K562 (cell line): ENCODE measurements around the gene SSH3. TPM values are rescaled to one million over a fixed set of nuclear protein-coding genes. Genes with fewer than 3 reads are reported as not detected.

Experiments
- BCL6 ChIP-seq: fragments of 250-450 bp; sonication (Bioruptor Pico); IDR thresholded peaks from 2 replicates; pipeline ENCODE4 v1.4.0; 2020
- BRCA1 ChIP-seq, 2 experiments: fragments of 450-650 bp in 1 of 2; sonication (generic) in 1 of 2; formaldehyde crosslinking in 1 of 2; IDR thresholded peaks; 2 replicates each; pipeline versions ENCODE4 v1.5.0 to v1.6.1; 2017 to 2020; ENCODE audit warnings: mild to moderate bottlenecking in 1 of 2, missing genetic modification reagents in 1 of 2
- CBFA2T2 ChIP-seq: fragments of 450-650 bp; conservative IDR thresholded peaks from 2 replicates; pipeline ENCODE4 v1.6.1; 2017; ENCODE audit warnings: mild to moderate bottlenecking
- HNRNPK ChIP-seq: fragments of 200-400 bp; formaldehyde crosslinking; IDR thresholded peaks from one replicate; pipeline ENCODE4 v1.6.1; 2018; ENCODE audit warnings: mild to moderate bottlenecking, low read depth, low read length; ENCODE audit not compliant: poor library complexity, severe bottlenecking
- PTBP1 ChIP-seq: fragments of 200-400 bp; formaldehyde crosslinking; IDR thresholded peaks from 2 replicates; pipeline ENCODE4 v1.6.1; 2017; ENCODE audit warnings: low read depth, low read length
- SNAPC5 ChIP-seq: fragments of 250-450 bp; sonication (Bioruptor Pico); IDR thresholded peaks from 2 replicates; pipeline ENCODE4 v1.8.0; 2021; ENCODE audit warnings: moderate library complexity, mild to moderate bottlenecking, inconsistent platforms
- STAT6 ChIP-seq: sonication (generic); formaldehyde crosslinking; IDR thresholded peaks from 2 replicates; pipeline ENCODE4 v1.8.1; 2023; ENCODE audit warnings: mild to moderate bottlenecking, missing genetic modification reagents
- TAF9B ChIP-seq: fragments of 450-650 bp; IDR thresholded peaks from 2 replicates; pipeline ENCODE4 v1.6.1; 2018; ENCODE audit warnings: mild to moderate bottlenecking; ENCODE audit not compliant: partially characterized antibody
- THAP12 ChIP-seq: fragments of 250-450 bp; sonication (Bioruptor Pico); IDR thresholded peaks from 2 replicates; pipeline ENCODE4 v1.9.0; 2021; ENCODE audit warnings: mild to moderate bottlenecking, inconsistent platforms
- polyA plus RNA-seq, 8 experiments: library from polyadenylated mRNA; depleted of rRNA in 4 of 8; stranded (reverse) in 5 of 8; unstranded in 3 of 8; fragments of >200 nt; fragmentation: Nextera tagmentation in 2 of 8; fragmentation: Illumina TruSeq in 1 of 8; extraction: Ambion mirVana in 2 of 8; extraction: Trizol in 1 of 8; gene quantifications; 2 replicates each; pipeline versions ENCODE4 v1.2.1 to v1.2.3, GENCODE V29; 2011 to 2014; ENCODE audit warnings: inconsistent platforms in 1 of 8, missing spikeins in 1 of 8
- total RNA-seq, 7 experiments: library from RNA; depleted of rRNA in 6 of 7; stranded (reverse); fragments of >200 nt in 6 of 7; fragmentation: Illumina TruSeq in 2 of 7; extraction: Trizol in 2 of 7; gene quantifications; 2 replicates each; pipeline versions ENCODE4 v1.2.1 to v1.2.3, GENCODE V29; 2011 to 2021; ENCODE audit warnings: low replicate concordance in 1 of 7
- TF ChIP-seq, protein P1 (sequence below): fragments of 250-450 bp; sonication (Bioruptor Pico); IDR thresholded peaks from 2 replicates; pipeline ENCODE4 v1.8.0; 2021; ENCODE audit warnings: borderline replicate concordance, mild to moderate bottlenecking, moderate library complexity; ENCODE audit not compliant: poor library complexity, severe bottlenecking

Gene SSH3
- total and polyA plus RNA-seq, 9 of the 15 experiments (the other 6 are each of a cell fraction or from before 2014, with no cell fraction given): 0.07 to 1.0 (median 0.24) TPM; not detected in 3

DNA sequence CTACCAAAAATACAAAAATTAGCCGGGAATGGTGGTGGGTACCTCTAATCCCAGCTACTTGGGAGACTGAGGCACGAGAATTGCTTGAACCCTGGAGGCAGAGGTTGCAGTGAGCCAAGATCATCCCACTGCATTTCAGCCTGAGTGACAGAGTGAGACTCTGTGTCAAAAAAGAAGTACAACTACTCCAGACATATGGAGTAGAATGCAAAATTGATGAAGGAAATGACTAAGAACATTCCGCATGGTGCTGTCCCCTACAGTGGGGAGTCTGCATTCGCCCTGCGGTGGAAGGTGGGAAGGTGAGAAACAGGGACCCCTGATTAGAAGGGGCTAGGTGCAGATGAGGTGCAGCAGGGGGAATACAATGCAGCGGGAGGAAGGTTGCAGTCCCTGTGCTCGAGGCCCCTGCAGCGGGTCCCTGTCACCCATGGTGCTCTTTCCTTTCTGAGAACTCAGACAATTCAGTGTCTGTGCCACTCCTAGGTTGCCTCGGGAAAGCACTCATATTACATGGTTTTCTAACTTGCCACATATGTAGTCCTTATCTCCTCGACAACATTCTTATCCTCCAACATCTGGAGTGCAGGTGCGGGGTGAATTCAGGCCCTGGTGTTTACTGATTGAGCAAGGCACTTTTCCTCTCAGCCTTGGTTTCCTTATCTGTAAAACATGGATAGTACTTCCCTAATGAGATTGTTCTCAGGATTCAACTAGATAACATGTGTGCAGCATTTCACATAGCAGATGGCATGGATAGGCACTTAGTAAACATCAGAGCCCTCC lies 44.8 kb downstream of the SSH3 start (continued):
- TF ChIP-seq TAF9B (no peak), STAT6 (CRISPR knock-in tag) (no peak), CBFA2T2 (peak; percentile 99), SNAPC5 (CRISPR knock-in tag) (no peak), BCL6 (CRISPR knock-in tag) (peak; percentile 81; the same call in 1 of the 2 replicates), BRCA1 (IDR thresholded peaks at IDR 0.05) (no peak), BRCA1 (CRISPR knock-in tag; IDR thresholded peaks at IDR 0.05) (no peak), PTBP1 (no peak), THAP12 (no peak), HNRNPK (no peak)
- TF ChIP-seq, protein P1, sequence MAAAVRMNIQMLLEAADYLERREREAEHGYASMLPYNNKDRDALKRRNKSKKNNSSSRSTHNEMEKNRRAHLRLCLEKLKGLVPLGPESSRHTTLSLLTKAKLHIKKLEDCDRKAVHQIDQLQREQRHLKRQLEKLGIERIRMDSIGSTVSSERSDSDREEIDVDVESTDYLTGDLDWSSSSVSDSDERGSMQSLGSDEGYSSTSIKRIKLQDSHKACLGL (CRISPR knock-in tag): no peak
